DND-41 (cell line): Measurements from ENCODE around the gene NMNAT2.

ENCODE experiments used
- ATAC-seq: fragments of 200-7000 bp; cut with Tn5 transposase; 3 replicates; pipeline ENCODE4 v1.9.1; 2021; ENCODE audit warnings: low read depth; ENCODE audit not compliant: insufficient read depth
- DNase-seq: peaks from one replicate; pipeline ENCODE4 v3.0.0-alpha.2; 2020
- H2AFZ ChIP-seq: 2 replicates; pipeline ENCODE4 v1.6.0; 2012; ENCODE audit warnings: low read depth, low read length
- H3K27ac ChIP-seq: 2 replicates; pipeline ENCODE4 v1.5.1; 2012; ENCODE audit warnings: low read length, inconsistent platforms
- H3K27me3 ChIP-seq: fragments of 200-600 bp; sonication (generic); 2 replicates; pipeline ENCODE4 v1.6.0; 2012; ENCODE audit warnings: low read length, mild to moderate bottlenecking, inconsistent platforms; ENCODE audit not compliant: insufficient read depth, poor library complexity
- H3K36me3 ChIP-seq: 2 replicates; pipeline ENCODE4 v1.5.1; 2012; ENCODE audit warnings: low read length, inconsistent platforms; ENCODE audit not compliant: insufficient read depth
- H3K4me1 ChIP-seq: 2 replicates; pipeline ENCODE4 v1.5.1; 2012; ENCODE audit warnings: mild to moderate bottlenecking, low read length; ENCODE audit not compliant: insufficient read depth
- H3K4me2 ChIP-seq: 2 replicates; pipeline ENCODE4 v1.6.0; 2012; ENCODE audit warnings: mild to moderate bottlenecking, moderate library complexity, low read length, inconsistent platforms; ENCODE audit not compliant: insufficient read depth
- H3K4me3 ChIP-seq, 2 experiments: fragments of 200-600 bp in 1 of 2; shearing (Covaris generic) in 1 of 2; 2 replicates each; pipeline ENCODE4 v1.5.1; 2012 to 2016; ENCODE audit warnings: inconsistent platforms in 2 of 2, low read length in 2 of 2, mild to moderate bottlenecking in 2 of 2, low read depth in 1 of 2, moderate library complexity in 1 of 2
- H3K79me2 ChIP-seq: 2 replicates; pipeline ENCODE4 v1.6.0; 2012; ENCODE audit warnings: low read length, inconsistent platforms; ENCODE audit not compliant: insufficient read depth
- H3K9ac ChIP-seq: 2 replicates; pipeline ENCODE4 v1.6.0; 2012; ENCODE audit warnings: low read depth, mild to moderate bottlenecking, inconsistent platforms, low read length, moderate library complexity
- H3K9me3 ChIP-seq: 2 replicates; pipeline ENCODE4 v1.5.1; 2012; ENCODE audit warnings: low read length, moderate library complexity, mild to moderate bottlenecking, inconsistent platforms; ENCODE audit not compliant: insufficient read depth, severe bottlenecking
- H4K20me1 ChIP-seq: 2 replicates; pipeline ENCODE4 v1.6.0; 2012; ENCODE audit warnings: low read length; ENCODE audit not compliant: insufficient read depth
- EZH2 ChIP-seq: IDR thresholded peaks from 3 replicates; pipeline ENCODE4 v1.6.1; 2012; ENCODE audit warnings: borderline replicate concordance, low read depth, mild to moderate bottlenecking, moderate library complexity, low read length, inconsistent platforms; ENCODE audit not compliant: severe bottlenecking
- TF ChIP-seq, protein P1 (sequence below): IDR thresholded peaks from 2 replicates; pipeline ENCODE4 v1.5.1; 2012; ENCODE audit warnings: borderline replicate concordance, low read length, moderate library complexity, mild to moderate bottlenecking; ENCODE audit not compliant: poor library complexity, severe bottlenecking; ENCODE audit errors: extremely low read depth

Gene NMNAT2

DNA sequence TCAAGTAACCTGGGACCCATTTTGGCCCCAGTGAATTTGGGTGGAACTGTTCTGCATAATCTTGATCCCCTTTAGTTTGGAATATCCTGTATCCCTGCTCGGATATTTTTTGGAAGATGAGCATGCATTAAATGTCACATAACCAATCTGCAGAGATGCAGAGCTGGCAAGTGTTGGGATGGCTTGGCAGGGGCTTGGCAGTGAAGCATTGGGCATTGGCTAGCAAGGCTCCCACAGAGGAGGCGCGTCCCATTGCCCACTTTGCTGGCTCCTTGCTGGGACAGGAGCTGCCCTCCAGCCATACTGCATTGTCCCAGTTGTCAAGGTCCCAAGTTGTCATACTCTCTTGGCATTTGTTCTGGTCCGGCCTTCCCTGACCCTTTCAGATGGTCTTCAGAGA, 202.2 kb downstream of the NMNAT2 start:
- H3K79me2 ChIP-seq: no peaks in the 10 kb centered on the region
- ATAC-seq (no peak), DNase-seq (no peak)
- peaks cover 13% of the 10 kb centered on the region for H3K27me3 ChIP-seq
- H3K9ac ChIP-seq: no peak overlapping the region
- peaks cover 16% of the 10 kb centered on the region for H3K4me1 ChIP-seq
- no peaks in the 10 kb centered on the region for H4K20me1 ChIP-seq
- no peaks in the 10 kb centered on the region for H3K9me3 ChIP-seq
- H2AFZ ChIP-seq: no peak overlapping the region
- H3K4me2 ChIP-seq: no peak overlapping the region
- no peaks in the 10 kb centered on the region for H3K36me3 ChIP-seq
- TF ChIP-seq, protein P1, sequence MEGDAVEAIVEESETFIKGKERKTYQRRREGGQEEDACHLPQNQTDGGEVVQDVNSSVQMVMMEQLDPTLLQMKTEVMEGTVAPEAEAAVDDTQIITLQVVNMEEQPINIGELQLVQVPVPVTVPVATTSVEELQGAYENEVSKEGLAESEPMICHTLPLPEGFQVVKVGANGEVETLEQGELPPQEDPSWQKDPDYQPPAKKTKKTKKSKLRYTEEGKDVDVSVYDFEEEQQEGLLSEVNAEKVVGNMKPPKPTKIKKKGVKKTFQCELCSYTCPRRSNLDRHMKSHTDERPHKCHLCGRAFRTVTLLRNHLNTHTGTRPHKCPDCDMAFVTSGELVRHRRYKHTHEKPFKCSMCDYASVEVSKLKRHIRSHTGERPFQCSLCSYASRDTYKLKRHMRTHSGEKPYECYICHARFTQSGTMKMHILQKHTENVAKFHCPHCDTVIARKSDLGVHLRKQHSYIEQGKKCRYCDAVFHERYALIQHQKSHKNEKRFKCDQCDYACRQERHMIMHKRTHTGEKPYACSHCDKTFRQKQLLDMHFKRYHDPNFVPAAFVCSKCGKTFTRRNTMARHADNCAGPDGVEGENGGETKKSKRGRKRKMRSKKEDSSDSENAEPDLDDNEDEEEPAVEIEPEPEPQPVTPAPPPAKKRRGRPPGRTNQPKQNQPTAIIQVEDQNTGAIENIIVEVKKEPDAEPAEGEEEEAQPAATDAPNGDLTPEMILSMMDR: no peak
- TF ChIP-seq EZH2: no peak
- H3K27ac ChIP-seq: no peak overlapping the region
- H3K4me3 ChIP-seq: no peak overlapping the region

DNA sequence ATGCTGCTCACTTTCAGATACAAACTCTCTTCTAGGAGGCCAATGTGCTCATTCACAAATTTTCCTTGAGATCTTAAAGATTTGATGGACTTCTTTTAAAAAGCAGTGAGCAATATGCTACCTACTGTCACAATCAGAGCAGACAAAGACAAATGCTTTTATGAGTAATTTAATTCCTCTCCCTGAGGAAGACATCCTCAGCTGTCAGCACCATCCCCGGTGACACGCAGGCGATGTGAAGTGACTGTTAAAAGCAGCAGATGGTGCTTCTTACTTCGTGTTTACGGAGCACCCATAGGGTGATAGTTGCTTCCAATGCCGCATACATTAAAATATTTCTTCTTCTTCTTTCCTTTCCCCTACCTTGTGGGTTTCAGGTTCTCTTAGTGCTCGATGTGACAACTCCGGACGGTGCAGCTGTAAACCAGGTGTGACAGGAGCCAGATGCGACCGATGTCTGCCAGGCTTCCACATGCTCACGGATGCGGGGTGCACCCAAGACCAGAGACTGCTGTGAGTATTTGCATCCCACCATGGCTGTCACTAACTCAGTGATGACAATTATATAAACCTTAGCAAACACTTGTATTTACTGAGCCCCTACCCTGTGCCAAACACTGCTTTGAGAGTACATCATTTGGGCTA, 203.0 kb downstream of the NMNAT2 start:
- Histone ChIP-seq H3K36me3 (no peaks in the 10 kb centered on the region), H3K27ac (no peak overlapping the region), H3K9ac (no peak overlapping the region), H3K4me1 (peaks cover 16% of the 10 kb centered on the region), H3K4me3 (no peak overlapping the region), H3K9me3 (no peaks in the 10 kb centered on the region), H3K27me3 (peaks cover 13% of the 10 kb centered on the region), H3K4me2 (no peak overlapping the region), H3K79me2 (no peaks in the 10 kb centered on the region), H4K20me1 (no peaks in the 10 kb centered on the region), H2AFZ (no peak overlapping the region)
- no peak for TF ChIP-seq EZH2
- TF ChIP-seq, protein P1: no peak
- no peak for DNase-seq
- ATAC-seq: no peak

DNA sequence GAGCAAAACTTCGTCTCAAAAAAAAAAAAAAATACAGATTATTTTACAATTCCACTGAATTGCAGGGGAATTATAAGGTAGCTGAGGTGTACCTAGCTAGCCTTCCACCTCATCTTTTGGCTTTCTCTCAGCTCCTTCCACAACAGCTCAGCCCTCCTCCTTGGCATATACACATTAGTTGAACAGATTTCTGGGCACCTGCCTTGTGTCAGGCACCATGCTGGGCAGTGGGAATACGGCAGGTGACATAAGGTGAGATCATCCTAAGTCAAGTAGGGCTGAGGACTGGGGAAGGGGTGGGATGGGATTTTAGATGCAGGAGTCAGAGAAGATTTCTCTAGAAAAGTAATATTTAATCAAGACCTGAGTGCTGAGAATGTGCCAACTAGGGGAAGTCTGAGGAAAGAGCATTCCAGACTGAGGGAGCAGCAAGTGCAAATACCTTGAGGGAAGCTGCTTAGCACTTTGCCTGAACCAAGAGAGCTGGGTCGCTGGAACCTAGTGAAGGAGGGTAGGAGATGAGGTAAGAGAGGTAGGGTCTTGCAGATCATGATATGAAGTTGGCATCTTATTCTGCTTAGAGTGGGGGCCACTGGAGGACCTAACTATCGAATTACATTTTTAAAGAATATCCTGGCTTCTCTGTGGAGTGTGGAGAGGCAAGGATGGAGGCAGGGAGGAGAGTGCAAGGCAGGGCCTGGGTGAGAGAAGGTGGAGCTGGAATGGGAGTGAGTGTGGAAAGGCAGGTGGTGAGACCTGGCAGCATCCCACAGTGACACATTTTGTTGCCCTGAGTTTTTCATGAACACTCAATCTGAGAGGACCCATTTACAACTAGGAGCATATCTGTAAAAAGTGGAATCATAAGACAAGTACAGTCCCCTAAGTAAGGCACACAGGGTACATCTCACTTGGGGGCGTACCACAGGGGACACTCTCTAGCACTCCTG, 203.9 kb downstream of the NMNAT2 start:
- H3K9me3 ChIP-seq: no peaks in the 10 kb centered on the region
- no peak overlapping the region for H2AFZ ChIP-seq
- no peak overlapping the region for H3K4me2 ChIP-seq
- H3K9ac ChIP-seq: no peak overlapping the region
- H3K4me1 ChIP-seq: peaks cover 20% of the 10 kb centered on the region
- H3K4me3 ChIP-seq: no peak overlapping the region
- DNase-seq: no peak
- peaks cover 13% of the 10 kb centered on the region for H3K27me3 ChIP-seq
- TF ChIP-seq, protein P1: no peak
- TF ChIP-seq EZH2: no peak
- no peaks in the 10 kb centered on the region for H3K36me3 ChIP-seq
- no peaks in the 10 kb centered on the region for H3K79me2 ChIP-seq
- no peak overlapping the region for H3K27ac ChIP-seq
- H4K20me1 ChIP-seq: no peaks in the 10 kb centered on the region
- no peak for ATAC-seq
